ENCODE results near the gene TP73.

Gene TP73

GRCh38 chr1:3731583-3732433 lies 79.5 kb downstream of the TP73 start:
- DNase-seq = no peak

- DNase-seq = no peak
These were observed 80.2 kb downstream of the TP73 start for GRCh38 chr1:3732434-3733093.

GRCh38 chr1:3733094-3733882 lies 81.0 kb downstream of the TP73 start:
- DNase-seq = no peak

DNA sequence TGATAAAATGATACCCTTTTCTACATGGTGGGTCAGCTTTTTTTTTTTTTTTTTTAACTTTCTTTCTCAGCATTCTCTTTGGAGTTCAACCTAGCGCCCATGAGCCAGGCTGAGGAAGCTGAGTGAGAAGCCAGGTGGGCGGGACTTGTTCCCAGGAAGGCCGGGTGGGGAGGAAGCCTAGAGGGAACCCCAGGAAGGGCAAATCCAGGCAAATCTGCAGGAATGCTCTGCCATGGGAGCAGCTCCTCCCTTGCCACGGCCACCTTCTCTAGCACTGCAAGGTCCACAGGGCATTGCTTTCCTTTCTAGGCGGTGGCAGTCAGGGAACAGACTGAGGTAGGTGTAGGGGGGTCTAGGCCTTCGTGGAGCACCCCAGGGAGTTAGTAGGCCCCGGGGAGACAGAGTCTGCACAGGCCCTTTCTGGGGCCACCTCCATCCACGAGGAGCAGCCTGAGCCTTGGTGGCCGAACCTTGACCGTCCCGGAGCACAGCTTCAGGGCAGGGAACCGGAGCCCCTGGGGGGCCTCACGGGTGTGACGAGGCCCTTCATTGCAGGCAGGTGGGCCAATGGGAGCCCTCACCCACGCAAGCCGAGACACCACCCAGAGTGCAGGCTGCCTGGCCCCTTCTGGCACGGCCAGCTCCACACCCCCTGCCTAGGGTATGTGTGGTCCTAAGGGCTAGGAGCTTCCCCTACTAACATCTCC lies 81.7 kb downstream of the TP73 start:
- DNase-seq = no peak

DNA sequence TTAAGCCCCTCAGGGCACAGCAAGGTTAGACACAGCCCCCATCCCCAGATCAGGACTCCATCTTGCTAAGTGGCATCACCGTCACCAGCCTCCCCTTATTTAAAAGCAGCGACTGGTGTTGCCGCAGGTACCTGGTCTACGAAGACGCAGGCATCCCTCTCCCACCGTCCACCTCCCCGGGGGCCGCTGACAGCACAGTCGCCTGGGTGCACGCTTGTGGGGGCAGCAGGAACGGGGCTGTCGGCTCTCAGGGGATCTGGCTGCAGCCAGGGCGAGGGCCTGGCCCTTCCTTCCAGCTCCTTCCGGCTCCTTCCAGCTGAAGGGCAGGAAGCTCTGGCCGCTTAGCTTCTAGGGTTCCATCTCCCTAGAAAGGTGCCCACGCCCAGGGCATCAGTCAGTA lies 82.3 kb downstream of the TP73 start:
- no peak for DNase-seq

GRCh38 chr1:3735027-3735681 lies 82.8 kb downstream of the TP73 start:
- no peak for DNase-seq

DNA sequence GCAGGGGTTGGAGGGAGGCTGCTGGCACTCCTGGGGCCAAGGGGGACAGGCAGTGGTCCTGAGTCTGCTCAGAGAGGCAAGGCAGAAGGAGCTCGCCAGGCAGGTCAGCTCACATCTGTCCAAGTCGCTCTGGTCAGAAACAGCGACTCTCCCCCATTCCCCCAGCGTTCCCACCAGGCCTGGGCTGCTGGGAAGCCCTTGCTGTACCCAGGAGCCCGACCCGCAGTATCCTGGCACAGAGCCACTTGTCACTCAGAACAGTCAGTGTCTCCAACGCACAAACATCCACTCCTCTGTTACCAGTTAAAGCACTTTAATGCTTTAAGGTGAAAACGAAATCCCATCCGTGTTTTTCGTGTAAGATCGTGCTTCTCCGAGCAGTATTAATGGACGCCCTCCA lies 83.4 kb downstream of the TP73 start:
- no peak for DNase-seq

DNA sequence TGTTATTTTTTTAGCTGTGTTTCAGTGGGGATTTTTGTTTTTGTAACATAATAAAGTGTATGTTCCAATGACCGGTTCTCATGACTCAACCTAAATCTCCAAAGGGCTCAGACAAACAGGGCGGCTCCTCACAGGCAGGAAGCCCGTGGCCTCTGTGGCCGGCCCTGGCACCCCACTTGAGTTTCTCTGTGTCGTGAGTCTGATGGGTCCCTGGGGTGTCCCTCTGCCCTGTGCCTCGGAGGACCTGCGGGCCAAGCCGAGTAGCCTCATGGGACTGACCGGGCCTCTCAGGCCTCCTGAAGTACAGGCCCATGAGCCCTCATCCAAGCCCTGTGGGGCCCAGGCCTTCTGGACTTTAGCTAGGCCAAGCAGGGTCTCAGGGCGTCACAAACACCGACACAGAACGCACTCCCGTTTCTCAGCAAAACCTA lies 83.8 kb downstream of the TP73 start:
- DNase-seq = no peak

DNA sequence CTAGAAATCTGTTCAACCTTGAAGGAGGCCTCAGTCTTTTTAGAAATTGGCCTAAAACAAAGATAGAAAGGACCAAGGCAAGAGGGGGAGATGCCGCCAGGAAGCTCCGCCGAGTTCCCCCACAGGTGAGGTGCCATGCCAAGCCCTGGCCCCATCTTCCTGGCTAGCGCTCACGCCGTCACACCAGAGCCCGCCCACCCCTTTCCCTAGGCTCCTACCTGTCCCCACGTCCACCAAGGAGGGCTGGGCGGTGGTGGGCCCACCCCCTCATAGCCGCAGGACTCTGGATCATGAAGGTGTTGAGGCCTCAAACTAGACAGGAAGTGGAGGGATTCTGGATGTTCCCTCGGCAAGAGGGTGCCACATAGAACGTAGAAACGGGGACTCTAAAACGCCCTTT lies 84.4 kb downstream of the TP73 start:
- no peak for DNase-seq

- DNase-seq = no peak
These were observed 86.6 kb downstream of the TP73 start for GRCh38 chr1:3738943-3739342.

- DNase-seq = no peak
These were observed 87.7 kb downstream of the TP73 start for GRCh38 chr1:3740042-3740441.

GRCh38 chr1:3740752-3741151 lies 88.4 kb downstream of the TP73 start:
- DNase-seq = no peak

- DNase-seq = no peak
These were observed 89.5 kb downstream of the TP73 start for GRCh38 chr1:3741566-3742438.

DNA sequence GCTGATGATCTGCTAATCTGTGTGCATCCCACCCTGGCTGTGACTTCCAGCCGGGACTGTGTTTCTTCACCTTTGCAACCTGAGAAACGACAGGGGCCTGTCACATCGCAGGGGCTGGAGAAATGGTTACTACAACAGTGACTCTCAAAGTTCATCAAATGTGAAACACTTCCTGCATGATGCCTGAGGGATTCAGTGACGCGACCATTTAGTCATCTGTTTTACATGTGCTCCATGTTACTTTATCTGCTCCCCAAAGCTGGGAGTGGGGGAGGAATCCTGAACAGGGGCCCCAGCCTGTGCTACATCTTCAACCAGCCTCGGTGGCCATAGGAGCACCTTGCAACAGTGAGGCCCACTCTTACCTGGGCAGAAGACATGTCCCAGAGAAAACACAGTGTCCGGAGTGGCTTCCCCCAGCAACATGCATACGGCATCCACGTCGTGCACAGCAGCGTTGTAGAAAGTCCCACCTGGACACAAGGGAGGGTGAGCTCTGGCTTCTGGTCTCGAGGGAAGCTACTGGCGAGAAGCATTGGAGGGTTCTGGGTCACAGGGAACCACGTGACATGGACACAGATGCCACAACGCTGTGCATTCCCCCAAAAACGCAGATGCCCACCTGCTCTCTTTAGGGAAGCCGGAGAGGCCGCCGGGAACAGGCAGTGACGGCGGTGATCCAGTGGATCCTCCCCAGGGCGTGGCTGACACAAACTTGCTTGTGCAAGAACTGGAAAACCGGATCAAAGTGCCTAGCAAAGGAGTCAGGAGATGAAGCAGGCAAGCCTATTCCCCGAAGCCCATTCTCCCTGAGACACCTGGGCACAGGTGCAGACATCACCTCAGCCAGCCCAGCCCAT lies 90.4 kb downstream of the TP73 start:
- no peak for DNase-seq

DNA sequence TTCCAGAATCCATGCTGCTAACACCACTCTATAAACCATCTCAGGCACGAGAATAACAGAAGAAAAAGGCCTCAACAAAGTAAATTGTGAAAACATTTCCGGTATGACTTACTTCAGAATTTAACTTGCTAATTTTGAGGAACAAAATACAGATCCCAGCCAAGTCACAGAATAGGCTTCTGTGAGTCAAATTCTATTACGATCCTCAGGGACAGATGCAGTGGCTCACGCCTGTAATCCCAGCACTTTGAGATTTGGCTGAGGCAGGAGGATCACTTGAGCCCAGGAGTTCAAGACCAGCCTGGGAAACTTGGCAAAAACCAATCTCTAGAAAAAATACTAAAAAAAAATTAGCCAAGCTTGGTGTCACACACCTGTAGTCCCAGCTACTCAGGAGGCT lies 91.1 kb downstream of the TP73 start:
- DNase-seq = no peak

DNA sequence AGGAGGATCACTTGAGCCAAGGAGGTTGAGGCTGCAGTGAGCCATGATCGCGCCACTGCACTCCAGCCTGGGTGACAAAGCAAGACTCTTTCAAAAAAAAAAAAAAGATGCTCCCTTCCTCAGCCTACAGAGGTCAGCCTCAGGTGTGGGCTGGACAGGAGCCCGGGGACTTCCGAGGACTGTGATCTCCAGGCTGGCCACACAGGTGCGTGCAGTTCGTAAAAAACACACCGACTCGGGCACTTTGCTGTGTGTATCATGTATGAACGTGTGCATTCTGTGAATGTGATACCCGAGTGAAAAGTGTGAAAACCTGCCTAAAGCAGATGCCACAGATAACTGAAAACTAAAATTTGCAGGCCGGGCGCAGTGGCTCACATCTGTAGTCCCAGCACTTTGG lies 91.5 kb downstream of the TP73 start:
- no peak for DNase-seq

DNA sequence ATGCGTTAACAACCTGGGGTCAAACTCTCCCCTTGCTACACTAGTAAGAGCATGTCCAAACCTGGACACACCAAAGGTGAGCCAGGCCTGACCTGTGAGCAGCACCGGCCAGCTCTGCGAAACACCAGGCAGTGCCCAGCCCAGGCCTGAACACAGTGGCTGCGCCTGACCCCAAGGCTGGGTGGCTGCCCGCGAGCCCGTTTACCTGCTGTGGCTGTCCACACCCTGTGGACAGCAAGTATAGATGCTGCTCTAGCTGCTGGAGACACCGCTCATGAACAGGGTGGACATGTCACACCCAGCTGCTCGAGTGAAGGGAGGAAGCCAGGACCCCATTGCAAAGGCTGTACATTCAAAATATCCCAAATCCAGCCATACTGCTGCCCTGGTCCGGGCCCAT lies 92.3 kb downstream of the TP73 start:
- DNase-seq = no peak

DNA sequence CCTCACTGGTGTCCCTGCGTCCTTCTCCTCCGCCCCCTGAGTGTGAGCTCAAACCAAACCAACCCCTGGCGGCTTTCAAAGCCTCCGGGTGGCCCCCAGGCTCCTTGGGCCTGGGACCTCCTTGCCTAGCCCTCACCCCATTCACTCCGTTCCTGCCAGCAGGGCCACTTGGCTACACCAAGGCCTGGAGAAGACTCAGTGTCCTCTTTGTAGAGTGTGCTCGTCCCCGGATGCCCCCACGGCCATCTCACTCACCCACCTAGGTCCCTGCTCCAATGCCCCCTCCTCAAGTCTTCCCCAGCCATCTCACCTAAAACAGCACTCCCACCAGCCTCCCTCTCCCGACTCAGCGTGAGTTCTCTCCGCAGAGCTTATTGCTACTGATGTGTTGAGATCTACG lies 92.8 kb downstream of the TP73 start:
- DNase-seq = no peak

- DNase-seq = no peak
These were observed 93.5 kb downstream of the TP73 start for GRCh38 chr1:3745590-3746381.

DNA sequence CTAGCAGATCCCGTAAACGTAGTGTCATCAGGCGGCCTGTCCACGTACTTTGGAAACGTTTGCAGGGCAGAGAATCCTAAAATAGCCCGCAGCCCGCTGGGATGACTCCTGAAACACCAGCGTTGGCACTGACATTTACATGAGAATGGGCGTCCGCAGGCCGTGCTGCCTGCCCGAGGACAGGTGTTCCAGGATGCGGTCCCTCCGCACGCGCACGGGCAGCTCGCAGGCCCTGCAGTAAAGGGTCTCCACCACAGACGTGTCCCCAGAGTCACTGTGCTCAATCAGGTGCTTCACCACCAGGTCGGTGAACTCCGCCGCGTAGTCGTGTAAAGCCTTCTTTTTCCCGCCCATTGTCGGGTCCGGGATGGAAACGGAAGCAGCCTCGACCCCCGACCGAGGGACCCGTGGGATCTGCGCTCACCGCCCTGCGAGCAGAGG lies 94.1 kb downstream of the TP73 start:
- DNase-seq = no peak

Measured in NCI-H524 treated with DMSO at 0.1 percent for 48 hours (cell line).